ENCODE data around the gene MET. TPM values are rescaled to one million over a fixed set of nuclear protein-coding genes. Genes with fewer than 3 reads are reported as not detected.
"Not testable (repeated sequence)": the region's sequence is repeated elsewhere in the genome, so short reads cannot be mapped to it uniquely, and the experiment has no call there.

The MET gene
- total and polyA plus RNA-seq, 9 donors = 1.3 to 33.9 (median 5.8) TPM

- Histone ChIP-seq H3K4me3 (no peak overlapping the region), H3K36me3 (no peaks in the 10 kb centered on the region), H3K4me1 (ENCODE audit: insufficient read depth) (no peaks in the 10 kb centered on the region), H3K27me3 (no peaks in the 10 kb centered on the region), H3K9me3 (no peaks in the 10 kb centered on the region), H3K27ac (no peak overlapping the region)
- TF ChIP-seq EP300 (IDR thresholded peaks at IDR 0.05) (no peak), POLR2A (IDR thresholded peaks at IDR 0.05) (no peak), CTCF (IDR thresholded peaks at IDR 0.05) (no peak)
- no peak for DNase-seq
- intact Hi-C loops (cut with DNase I) = no loop called here
Measured at GRCh38 chr7:116713918-116714317, 41.9 kb downstream of the MET start.

- H3K27me3 ChIP-seq = no peaks in the 10 kb centered on the region
- TF ChIP-seq POLR2A (IDR thresholded peaks at IDR 0.05) = no peak
- no peak for TF ChIP-seq EP300 (IDR thresholded peaks at IDR 0.05)
- no peak for TF ChIP-seq CTCF (IDR thresholded peaks at IDR 0.05)
- intact Hi-C loops (cut with DNase I) = no loop called here
- no peak overlapping the region for H3K4me3 ChIP-seq
- H3K27ac ChIP-seq = no peak overlapping the region
- H3K4me1 ChIP-seq (ENCODE audit: insufficient read depth) = no peaks in the 10 kb centered on the region
- no peaks in the 10 kb centered on the region for H3K9me3 ChIP-seq
- H3K36me3 ChIP-seq = no peaks in the 10 kb centered on the region
- no peak for DNase-seq
Measured at GRCh38 chr7:116715077-116715476, 43.1 kb downstream of the MET start.

DNA sequence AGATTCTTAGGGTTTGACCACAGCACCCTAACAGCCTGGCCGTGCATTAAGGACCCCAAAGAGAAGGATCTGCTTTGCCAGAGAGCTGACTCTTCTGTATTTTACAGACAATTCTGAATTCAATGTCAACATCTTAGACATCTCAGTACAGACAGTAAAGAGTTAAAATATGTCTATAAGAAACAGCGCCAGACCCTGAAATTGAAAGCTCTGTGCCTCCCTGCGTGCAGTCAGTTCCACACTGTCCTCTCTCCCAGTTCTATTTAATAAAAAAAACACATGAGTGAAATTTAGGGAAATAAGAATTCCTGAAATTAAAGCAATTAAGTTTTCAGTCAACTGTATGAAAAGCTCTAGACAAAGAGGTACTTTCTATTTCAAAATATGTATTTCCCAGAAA is 45.1 kb downstream of the MET start:
- Histone ChIP-seq H3K4me3 (no peak overlapping the region), H3K27me3 (no peaks in the 10 kb centered on the region), H3K27ac (no peak overlapping the region), H3K36me3 (no peaks in the 10 kb centered on the region), H3K9me3 (no peaks in the 10 kb centered on the region), H3K4me1 (ENCODE audit: insufficient read depth) (no peaks in the 10 kb centered on the region)
- DNase-seq = no peak
- intact Hi-C loops (cut with DNase I) = no loop called here
- WGBS, 3 donors = 23 to 33% (median 23%) methylated on average over 3 of the region's 3 CpGs
- TF ChIP-seq CTCF (IDR thresholded peaks at IDR 0.05) (no peak), POLR2A (IDR thresholded peaks at IDR 0.05) (no peak)

DNA sequence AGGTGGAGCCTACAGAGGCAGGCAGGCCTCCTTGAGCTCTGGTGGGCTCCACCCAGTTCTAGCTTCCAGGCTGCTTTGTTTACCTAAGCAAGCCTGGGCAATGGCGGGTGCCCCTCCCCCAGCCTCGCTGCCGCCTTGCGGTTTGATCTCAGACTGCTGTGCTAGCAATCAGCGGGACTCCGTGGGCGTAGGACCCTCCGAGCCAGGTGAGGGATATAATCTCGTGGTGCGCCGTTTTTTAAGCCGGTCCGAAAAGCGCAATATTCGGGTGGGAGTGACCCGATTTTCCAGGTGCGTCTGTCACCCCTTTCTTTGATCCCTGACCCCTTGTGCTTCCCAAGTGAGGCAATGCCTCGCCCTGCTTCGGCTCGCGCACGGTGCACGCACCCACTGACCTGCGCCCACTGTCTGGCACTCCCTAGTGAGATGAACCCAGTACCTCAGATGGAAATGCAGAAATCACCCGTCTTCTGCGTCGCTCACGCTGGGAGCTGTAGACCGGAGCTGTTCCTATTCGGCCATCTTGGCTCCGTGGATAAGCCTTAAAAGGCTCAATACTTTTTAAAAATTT is 52.0 kb downstream of the MET start:
- H3K4me1 ChIP-seq (ENCODE audit: insufficient read depth); DNase-seq; H3K27me3 ChIP-seq; H3K36me3 ChIP-seq; H3K27ac ChIP-seq; intact Hi-C loops (cut with DNase I); H3K9me3 ChIP-seq; H3K4me3 ChIP-seq: not testable (repeated sequence)
- WGBS, 3 donors = 91 to 95% (median 94%) methylated on average over 30 to 31 of the region's 31 CpGs

DNA sequence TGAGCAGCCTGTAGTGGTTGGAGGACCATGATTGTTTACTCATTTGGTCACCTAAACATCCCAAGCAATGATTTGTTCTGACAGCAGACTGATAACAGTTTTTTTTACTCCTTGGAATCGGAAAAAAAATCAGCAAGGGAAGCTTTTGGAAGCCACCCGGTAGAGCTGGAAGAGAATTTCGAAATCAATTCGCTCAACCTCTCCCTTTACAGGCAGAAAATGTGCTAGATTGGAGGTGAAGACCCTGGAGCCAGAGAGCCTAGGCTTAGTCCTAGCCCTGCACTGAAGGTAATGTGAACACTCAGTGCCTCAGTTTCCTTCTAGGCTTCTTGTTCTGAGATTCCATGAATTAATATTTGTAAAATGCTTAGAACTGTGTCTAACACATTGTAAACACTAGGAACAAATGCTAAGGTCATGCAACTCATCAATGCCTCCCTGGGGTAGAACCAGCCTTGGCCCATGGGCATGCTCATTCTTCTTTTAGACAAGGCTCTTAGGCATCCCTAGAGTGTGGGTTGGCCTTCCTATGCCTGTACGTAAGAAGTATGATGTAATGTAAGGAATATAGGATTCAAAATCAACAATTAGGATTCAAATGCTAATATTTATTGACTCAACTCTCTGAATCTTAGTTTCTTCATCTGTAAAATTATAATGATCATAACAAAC is 52.7 kb downstream of the MET start:
- H3K4me1 ChIP-seq (ENCODE audit: insufficient read depth) = no peaks in the 10 kb centered on the region
- H3K27ac ChIP-seq = no peak overlapping the region
- intact Hi-C loops (cut with DNase I) = no loop called here
- DNase-seq = no peak
- no peak for TF ChIP-seq CTCF (IDR thresholded peaks at IDR 0.05)
- no peak for TF ChIP-seq POLR2A (IDR thresholded peaks at IDR 0.05)
- TF ChIP-seq EP300 (IDR thresholded peaks at IDR 0.05) = no peak
- no peaks in the 10 kb centered on the region for H3K9me3 ChIP-seq
- H3K4me3 ChIP-seq = no peak overlapping the region
- H3K27me3 ChIP-seq = no peaks in the 10 kb centered on the region
- H3K36me3 ChIP-seq = no peaks in the 10 kb centered on the region
- WGBS, 3 donors = 88 to 94% (median 90%) methylated on average over 5 of the region's 5 CpGs
